K562 (cell line): ENCODE data around the gene CUX1. TPM values are rescaled to one million over a fixed set of nuclear protein-coding genes. Genes with fewer than 3 reads are reported as not detected.

ENCODE experiments used
- ATAC-seq: fragments of 200-7000 bp; cut with Tn5 transposase; 3 replicates; pipeline ENCODE4 v1.9.1; 2020; ENCODE audit warnings: moderate library complexity
- BruUV-seq: library from RNA; stranded (reverse); fragments of 400-500 nt; replicated peaks from 2 replicates; lab custom pipeline; 2021; lab: Mats Ljungman, UMichigan
- CTCF ChIA-PET: fragments of 300-600 bp; formaldehyde crosslinking; extraction: SDS; loops from one replicate; lab custom pipeline; 2021; ENCODE audit warnings: low intra/inter-chr PET ratio; lab: Yijun Ruan, JAX
- POLR2A ChIA-PET: fragments of 300-600, 350-650 bp; sonication (Branson Sonifier 250); formaldehyde crosslinking; extraction: SDS; loops from one replicate; lab custom pipeline; 2021; ENCODE audit warnings: antibody characterized with exemption, inconsistent platforms; lab: Yijun Ruan, JAX
- DNase-seq, 4 experiments: peaks; one replicate each; pipeline versions ENCODE4 v3.0.0 to v3.0.0-alpha.2; 2011 to 2018; ENCODE audit warnings: low spot score in 3 of 4, mixed read lengths in 3 of 4; ENCODE audit errors: extremely low read depth in 1 of 4
- FAIRE-seq: peaks from 2 replicates; lab custom pipeline; 2011; peaks lifted over from hg19 to GRCh38; lab: Jason Lieb, UNC
- H2AFZ ChIP-seq: 2 replicates; pipeline ENCODE4 v1.6.0; 2011; ENCODE audit warnings: low read depth, low read length, control low read depth, inconsistent platforms
- H3K27ac ChIP-seq: fragments of 200-600 bp; 3 replicates; pipeline ENCODE4 v1.8.0; 2011; ENCODE audit warnings: low read depth, mild to moderate bottlenecking, control low read depth, inconsistent platforms, low read length, moderate library complexity, mixed read lengths; ENCODE audit errors: extremely low read depth
- H3K27me3 ChIP-seq, 2 experiments: fragments of 300-600 bp in 1 of 2; 2 replicates in 1 of 2; 3 replicates in 1 of 2; pipeline versions ENCODE4 v1.6.0 to v1.8.0; 2011; ENCODE audit warnings: inconsistent platforms in 2 of 2, low read length in 2 of 2, mild to moderate bottlenecking in 1 of 2, mixed read lengths in 1 of 2, moderate library complexity in 1 of 2; ENCODE audit not compliant: control insufficient read depth in 2 of 2, insufficient read depth in 2 of 2
- H3K36me3 ChIP-seq: fragments of 300-600 bp; 3 replicates; pipeline ENCODE4 v1.8.0; 2011; ENCODE audit warnings: mild to moderate bottlenecking, low read length, inconsistent platforms; ENCODE audit not compliant: control insufficient read depth, insufficient read depth
- H3K4me1 ChIP-seq, 2 experiments: fragments of 200-600 bp in 1 of 2; replicated peaks in 1 of 2; 2 replicates in 1 of 2; 3 replicates in 1 of 2; pipeline versions ENCODE4 v1.5.1 to v1.8.0; 2011; ENCODE audit warnings: inconsistent platforms in 2 of 2, low read length in 2 of 2, mild to moderate bottlenecking in 1 of 2, mixed read lengths in 1 of 2, moderate library complexity in 1 of 2; ENCODE audit not compliant: control insufficient read depth in 2 of 2, insufficient read depth in 2 of 2
- H3K4me2 ChIP-seq: 2 replicates; pipeline ENCODE4 v1.6.1; 2011; ENCODE audit warnings: low read length, control low read depth, inconsistent platforms, mixed read lengths; ENCODE audit not compliant: insufficient read depth
- H3K4me3 ChIP-seq: fragments of 200-600 bp; sonication (generic), shearing (Covaris generic); 2 replicates; pipeline ENCODE4 v1.5.1; 2016; ENCODE audit warnings: control low read depth, inconsistent platforms
- H3K79me2 ChIP-seq: fragments of 200-600 bp; 3 replicates; pipeline ENCODE4 v1.8.0; 2011; ENCODE audit warnings: low read length, inconsistent platforms; ENCODE audit not compliant: control insufficient read depth, insufficient read depth
- H3K9ac ChIP-seq, 2 experiments: 2 replicates each; pipeline versions ENCODE4 v1.6.0 to v1.6.1; 2011; ENCODE audit warnings: low read depth in 2 of 2, low read length in 2 of 2, control low read depth in 1 of 2, inconsistent platforms in 1 of 2, mild to moderate bottlenecking in 1 of 2, mixed read lengths in 1 of 2; ENCODE audit not compliant: insufficient read depth in 1 of 2
- H3K9me1 ChIP-seq: one replicate; pipeline ENCODE4 v1.6.0; 2011; ENCODE audit warnings: inconsistent platforms, mild to moderate bottlenecking, low read length, moderate library complexity; ENCODE audit not compliant: control insufficient read depth, insufficient read depth
- H3K9me3 ChIP-seq: replicated peaks from 2 replicates; pipeline ENCODE4 v1.5.1; 2011; ENCODE audit warnings: low read depth, low read length, inconsistent platforms; ENCODE audit not compliant: control insufficient read depth, insufficient read depth
- H4K20me1 ChIP-seq: replicated peaks from 2 replicates; pipeline ENCODE4 v1.6.1; 2011; ENCODE audit warnings: low read length, inconsistent platforms, mixed read lengths; ENCODE audit not compliant: control insufficient read depth, insufficient read depth
- BCLAF1 ChIP-seq, 2 experiments: fragments of 450-650 bp in 1 of 2; IDR thresholded peaks; 2 replicates each; pipeline ENCODE4 v1.6.1; 2011 to 2017; ENCODE audit warnings: low read depth in 2 of 2, antibody characterized with exemption in 1 of 2, borderline replicate concordance in 1 of 2, low read length in 1 of 2, mild to moderate bottlenecking in 1 of 2, mixed read lengths in 1 of 2; ENCODE audit not compliant: control insufficient read depth in 1 of 2
- HNRNPLL ChIP-seq: fragments of 200-400 bp; formaldehyde crosslinking; IDR thresholded peaks from 2 replicates; pipeline ENCODE4 v1.6.1; 2017; ENCODE audit warnings: low read length, low read depth, mild to moderate bottlenecking; ENCODE audit not compliant: poor library complexity, severe bottlenecking
- MAFG ChIP-seq: fragments of 450-650 bp; conservative IDR thresholded peaks from 2 replicates; pipeline ENCODE4 v1.6.1; 2016; ENCODE audit warnings: missing genetic modification characterization, missing compliant biosample characterization
- NBN ChIP-seq: fragments of 450-650 bp; IDR thresholded peaks from 2 replicates; pipeline ENCODE4 v1.6.1; 2016; ENCODE audit warnings: low read depth, mild to moderate bottlenecking
- SOX6 ChIP-seq: fragments of 450-650 bp; IDR thresholded peaks from 2 replicates; pipeline ENCODE4 v1.6.1; 2014; ENCODE audit warnings: mild to moderate bottlenecking
- ZBTB7A ChIP-seq: IDR thresholded peaks from 2 replicates; pipeline ENCODE4 v1.6.1; 2011; ENCODE audit warnings: low read depth, mild to moderate bottlenecking, low read length, moderate library complexity, borderline replicate concordance; ENCODE audit not compliant: control insufficient read depth
- ZNF561 ChIP-seq: fragments of 450-650 bp; formaldehyde crosslinking; conservative IDR thresholded peaks from 2 replicates; pipeline ENCODE4 v1.4.0; 2020; ENCODE audit warnings: mild to moderate bottlenecking, moderate library complexity
- WGBS: fragments of 100-300 bp; shearing (Covaris generic); methylation state at CpG from one replicate; pipeline ENCODE4 v1.1.6; 2016; ENCODE audit warnings: low coverage, mixed read lengths; ENCODE audit not compliant: insufficient coverage; ENCODE audit errors: missing lambda C conversion rate; 5-methylcytosine and 5-hydroxymethylcytosine counted together
- in situ Hi-C: fragments of 300-500 bp; cut with MboI; formaldehyde crosslinking; loops from 4 replicates; pipeline ENCODE4 v1.15.0; 2018; ENCODE audit warnings: inconsistent platforms, mixed read lengths
- intact Hi-C: fragments of 100-400 bp; cut with micrococcal nuclease; formaldehyde crosslinking; loops from 2 replicates; pipeline ENCODE4 v1.14.2; 2022
- polyA plus RNA-seq, 8 experiments: library from polyadenylated mRNA; depleted of rRNA in 4 of 8; stranded (reverse) in 5 of 8; unstranded in 3 of 8; fragments of >200 nt; fragmentation: Nextera tagmentation in 2 of 8; fragmentation: Illumina TruSeq in 1 of 8; extraction: Ambion mirVana in 2 of 8; extraction: Trizol in 1 of 8; gene quantifications; 2 replicates each; pipeline versions ENCODE4 v1.2.1 to v1.2.3, GENCODE V29; 2011 to 2014; ENCODE audit warnings: inconsistent platforms in 1 of 8, missing spikeins in 1 of 8
- total RNA-seq, 7 experiments: library from RNA; depleted of rRNA in 6 of 7; stranded (reverse); fragments of >200 nt in 6 of 7; fragmentation: Illumina TruSeq in 2 of 7; extraction: Trizol in 2 of 7; gene quantifications; 2 replicates each; pipeline versions ENCODE4 v1.2.1 to v1.2.3, GENCODE V29; 2011 to 2021; ENCODE audit warnings: low replicate concordance in 1 of 7
- TF ChIP-seq, protein P1 (sequence below): conservative IDR thresholded peaks from 2 replicates; pipeline ENCODE4 v1.6.1; 2011; ENCODE audit warnings: low read depth, mild to moderate bottlenecking, low read length; ENCODE audit not compliant: control insufficient read depth
- TF ChIP-seq, protein P2 (sequence below): fragments of 450-650 bp; IDR thresholded peaks from 2 replicates; pipeline ENCODE4 v1.6.1; 2016; ENCODE audit warnings: low read depth, mild to moderate bottlenecking, moderate library complexity
- TF ChIP-seq, protein P3 (sequence below): fragments of 450-650 bp; IDR thresholded peaks from one replicate; pipeline ENCODE4 v1.6.1; 2018; ENCODE audit warnings: mild to moderate bottlenecking, moderate library complexity; ENCODE audit not compliant: partially characterized antibody
- TF ChIP-seq, protein P4 (sequence below): fragments of 450-650 bp; formaldehyde crosslinking; conservative IDR thresholded peaks from 2 replicates; pipeline ENCODE4 v1.4.0; 2022; ENCODE audit warnings: mild to moderate bottlenecking, missing genetic modification characterization
- TF ChIP-seq, protein P5 (sequence below): sonication (generic); formaldehyde crosslinking; IDR thresholded peaks from 2 replicates; pipeline ENCODE4 v1.8.1; 2023; ENCODE audit warnings: mild to moderate bottlenecking, missing genetic modification reagents

CUX1 gene
- total and polyA plus RNA-seq, 9 of the 15 experiments (the other 6 are each of a cell fraction or from before 2014, with no cell fraction given), result 3.6 to 55.3 (median 25.2) TPM

DNA sequence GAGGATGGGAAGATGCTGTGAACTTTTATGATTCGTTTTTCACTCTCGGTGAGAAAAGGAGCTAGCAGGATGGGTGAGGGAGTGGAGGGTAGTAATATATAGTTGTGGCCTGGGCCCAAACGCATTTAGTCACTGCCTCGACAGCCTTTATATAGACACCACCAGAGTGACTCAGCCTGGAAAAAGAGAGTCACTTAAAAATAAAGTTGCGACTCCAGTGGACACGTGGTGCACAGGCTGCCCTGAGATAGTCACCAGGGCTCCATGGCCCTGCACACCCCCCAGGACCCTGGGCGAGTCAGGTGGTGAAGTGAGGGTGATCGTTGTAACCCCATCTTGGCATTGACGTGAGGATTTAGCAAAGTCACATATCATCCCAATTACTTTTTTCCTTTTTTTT, 106.7 kb downstream of the CUX1 start:
- in situ Hi-C loops (no loop called here), intact Hi-C loops (no loop called here)
- Histone ChIP-seq H4K20me1 (peaks cover 22% of the 10 kb centered on the region), H3K9ac (no peak overlapping the region), H3K27ac (no peak overlapping the region), H3K27me3 (no peaks in the 10 kb centered on the region), H3K9me1 (no peaks in the 10 kb centered on the region), H3K4me3 (no peak overlapping the region), H3K4me2 (no peak overlapping the region), H2AFZ (no peak overlapping the region), H3K9me3 (no peaks in the 10 kb centered on the region), H3K4me1 (peaks cover 15 to 27% of the 10 kb centered on the region in 2 experiments), H3K36me3 (peaks cover 19% of the 10 kb centered on the region; the same call in 2 of the 3 replicates), H3K79me2 (peaks cover 73% of the 10 kb centered on the region)
- WGBS, result 69% methylated on average over 9 of the region's 9 CpGs
- ChIA-PET POLR2A (interaction anchor here (1.0 kb wide), 1 partner anchor 8 kb away, joined by 3 read pairs; no protein-coding TSS in a partner anchor), CTCF (no interaction called here)
- FAIRE-seq, result no peak
- BruUV-seq, result no TSS peak
- ATAC-seq, result no peak
- peak in 1 of 4 experiments; percentile 40 for DNase-seq
- TF ChIP-seq, protein P1, sequence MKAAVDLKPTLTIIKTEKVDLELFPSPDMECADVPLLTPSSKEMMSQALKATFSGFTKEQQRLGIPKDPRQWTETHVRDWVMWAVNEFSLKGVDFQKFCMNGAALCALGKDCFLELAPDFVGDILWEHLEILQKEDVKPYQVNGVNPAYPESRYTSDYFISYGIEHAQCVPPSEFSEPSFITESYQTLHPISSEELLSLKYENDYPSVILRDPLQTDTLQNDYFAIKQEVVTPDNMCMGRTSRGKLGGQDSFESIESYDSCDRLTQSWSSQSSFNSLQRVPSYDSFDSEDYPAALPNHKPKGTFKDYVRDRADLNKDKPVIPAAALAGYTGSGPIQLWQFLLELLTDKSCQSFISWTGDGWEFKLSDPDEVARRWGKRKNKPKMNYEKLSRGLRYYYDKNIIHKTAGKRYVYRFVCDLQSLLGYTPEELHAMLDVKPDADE, result no peak
- no peak for TF ChIP-seq ZNF561 (CRISPR knock-in tag)
- TF ChIP-seq HNRNPLL, result no peak
- TF ChIP-seq SOX6, result no peak
- TF ChIP-seq ZBTB7A, result peak; percentile 32; the same call in 1 of the 2 replicates
- TF ChIP-seq, protein P2, sequence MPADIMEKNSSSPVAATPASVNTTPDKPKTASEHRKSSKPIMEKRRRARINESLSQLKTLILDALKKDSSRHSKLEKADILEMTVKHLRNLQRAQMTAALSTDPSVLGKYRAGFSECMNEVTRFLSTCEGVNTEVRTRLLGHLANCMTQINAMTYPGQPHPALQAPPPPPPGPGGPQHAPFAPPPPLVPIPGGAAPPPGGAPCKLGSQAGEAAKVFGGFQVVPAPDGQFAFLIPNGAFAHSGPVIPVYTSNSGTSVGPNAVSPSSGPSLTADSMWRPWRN, result no peak
- TF ChIP-seq, protein P3, sequence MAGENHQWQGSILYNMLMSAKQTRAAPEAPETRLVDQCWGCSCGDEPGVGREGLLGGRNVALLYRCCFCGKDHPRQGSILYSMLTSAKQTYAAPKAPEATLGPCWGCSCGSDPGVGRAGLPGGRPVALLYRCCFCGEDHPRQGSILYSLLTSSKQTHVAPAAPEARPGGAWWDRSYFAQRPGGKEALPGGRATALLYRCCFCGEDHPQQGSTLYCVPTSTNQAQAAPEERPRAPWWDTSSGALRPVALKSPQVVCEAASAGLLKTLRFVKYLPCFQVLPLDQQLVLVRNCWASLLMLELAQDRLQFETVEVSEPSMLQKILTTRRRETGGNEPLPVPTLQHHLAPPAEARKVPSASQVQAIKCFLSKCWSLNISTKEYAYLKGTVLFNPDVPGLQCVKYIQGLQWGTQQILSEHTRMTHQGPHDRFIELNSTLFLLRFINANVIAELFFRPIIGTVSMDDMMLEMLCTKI, result no peak
- TF ChIP-seq NBN, result no peak
- TF ChIP-seq, protein P4, sequence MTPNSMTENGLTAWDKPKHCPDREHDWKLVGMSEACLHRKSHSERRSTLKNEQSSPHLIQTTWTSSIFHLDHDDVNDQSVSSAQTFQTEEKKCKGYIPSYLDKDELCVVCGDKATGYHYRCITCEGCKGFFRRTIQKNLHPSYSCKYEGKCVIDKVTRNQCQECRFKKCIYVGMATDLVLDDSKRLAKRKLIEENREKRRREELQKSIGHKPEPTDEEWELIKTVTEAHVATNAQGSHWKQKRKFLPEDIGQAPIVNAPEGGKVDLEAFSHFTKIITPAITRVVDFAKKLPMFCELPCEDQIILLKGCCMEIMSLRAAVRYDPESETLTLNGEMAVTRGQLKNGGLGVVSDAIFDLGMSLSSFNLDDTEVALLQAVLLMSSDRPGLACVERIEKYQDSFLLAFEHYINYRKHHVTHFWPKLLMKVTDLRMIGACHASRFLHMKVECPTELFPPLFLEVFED (CRISPR knock-in tag), result no peak
- TF ChIP-seq MAFG, result no peak
- TF ChIP-seq, protein P5, sequence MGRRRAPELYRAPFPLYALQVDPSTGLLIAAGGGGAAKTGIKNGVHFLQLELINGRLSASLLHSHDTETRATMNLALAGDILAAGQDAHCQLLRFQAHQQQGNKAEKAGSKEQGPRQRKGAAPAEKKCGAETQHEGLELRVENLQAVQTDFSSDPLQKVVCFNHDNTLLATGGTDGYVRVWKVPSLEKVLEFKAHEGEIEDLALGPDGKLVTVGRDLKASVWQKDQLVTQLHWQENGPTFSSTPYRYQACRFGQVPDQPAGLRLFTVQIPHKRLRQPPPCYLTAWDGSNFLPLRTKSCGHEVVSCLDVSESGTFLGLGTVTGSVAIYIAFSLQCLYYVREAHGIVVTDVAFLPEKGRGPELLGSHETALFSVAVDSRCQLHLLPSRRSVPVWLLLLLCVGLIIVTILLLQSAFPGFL (CRISPR knock-in tag), result no peak
- TF ChIP-seq BCLAF1 (IDR thresholded peaks at IDR 0.05; ENCODE audit: borderline replicate concordance in 1 of 2, control insufficient read depth in 1 of 2, low read depth in 2 of 2, low read length in 1 of 2), result no peak
